GM18858 (cell line): ENCODE data around the gene CDC42EP1.
"Not testable (repeated sequence)": the region's sequence is repeated elsewhere in the genome, so short reads cannot be mapped to it uniquely, and the experiment has no call there.

Experiments used
- ATAC-seq: cut with Tn5 transposase; IDR thresholded peaks from one replicate; pipeline ENCODE4 v1.9.1; 2021; ENCODE audit not compliant: unreplicated experiment

Gene CDC42EP1

GRCh38 chr22:37575490-37576003, 15.3 kb downstream of the CDC42EP1 start:
- ATAC-seq = no peak

DNA sequence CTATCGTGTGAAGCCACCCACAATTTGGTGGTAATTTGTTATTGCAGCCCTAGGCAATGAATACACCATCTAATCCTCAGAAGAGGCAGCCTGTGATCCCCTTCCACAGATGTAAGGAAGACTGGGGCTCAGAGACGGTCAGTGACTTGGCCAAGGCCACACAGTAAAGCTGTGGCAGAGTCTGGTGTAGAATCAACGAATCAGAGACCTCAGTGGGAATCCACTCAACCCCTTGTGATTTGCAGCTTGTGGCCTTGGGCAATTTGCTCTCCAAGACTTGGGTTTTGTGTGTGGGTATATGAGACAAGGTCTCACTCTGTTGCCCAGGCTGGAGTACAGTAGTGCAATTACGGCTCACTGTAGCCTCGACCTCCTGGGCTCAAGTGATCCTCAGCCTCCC, 17.7 kb downstream of the CDC42EP1 start:
- ATAC-seq = no peak

GRCh38 chr22:37581504-37581903, 21.2 kb downstream of the CDC42EP1 start:
- ATAC-seq = no peak

- no peak for ATAC-seq
Measured at GRCh38 chr22:37582526-37582925, 22.2 kb downstream of the CDC42EP1 start.

- no peak for ATAC-seq
Measured at GRCh38 chr22:37588546-37589215, 28.4 kb downstream of the CDC42EP1 start.

DNA sequence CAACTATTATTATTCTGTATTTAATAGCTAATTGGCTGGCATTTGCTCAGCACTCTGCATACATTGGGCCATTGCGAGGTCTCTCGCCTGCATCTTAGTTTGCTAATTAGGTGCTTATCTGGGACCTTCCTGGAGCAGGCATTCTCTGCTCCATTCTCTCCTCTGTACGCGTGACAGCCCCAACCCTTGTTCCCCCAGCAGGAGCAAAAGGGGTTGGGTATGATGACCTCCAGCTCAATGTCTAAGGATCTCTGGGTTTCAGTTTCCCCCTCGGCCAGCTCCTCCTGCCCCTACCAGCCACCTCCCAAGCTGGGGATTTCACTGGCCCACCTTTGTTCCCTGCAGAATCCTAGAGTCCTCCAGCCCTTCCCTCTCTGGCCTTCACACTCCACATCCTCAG, 29.4 kb downstream of the CDC42EP1 start:
- ATAC-seq = no peak

GRCh38 chr22:37591081-37591480, 30.8 kb downstream of the CDC42EP1 start:
- ATAC-seq = not testable (repeated sequence)

DNA sequence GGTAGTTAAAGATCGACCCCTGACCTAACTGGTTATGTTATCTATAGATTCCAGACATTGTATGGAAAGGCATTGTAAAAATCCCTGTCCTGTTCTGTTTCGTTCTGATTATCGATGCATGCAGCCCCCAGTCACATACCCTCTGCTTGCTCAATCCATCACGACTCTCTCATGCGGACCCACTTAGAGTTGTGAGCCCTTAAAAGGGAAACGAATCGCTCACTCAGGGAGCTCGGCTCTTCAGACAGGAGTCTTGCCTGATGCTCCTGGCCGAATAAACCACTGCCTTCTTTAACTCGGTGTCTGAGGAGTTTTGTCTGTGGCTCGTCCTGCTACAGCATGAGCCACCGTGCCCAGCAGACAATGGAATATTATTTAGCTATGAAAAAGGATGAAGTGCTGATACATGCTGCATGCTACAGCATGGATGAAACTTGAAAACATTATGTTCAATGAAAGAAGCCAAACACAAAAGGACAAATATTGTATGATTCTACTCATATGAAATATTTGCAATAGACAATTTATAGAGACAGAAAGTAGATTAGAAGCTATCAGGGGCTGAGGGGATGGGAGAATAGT, 31.6 kb downstream of the CDC42EP1 start:
- ATAC-seq = no peak

GRCh38 chr22:37594237-37594636, 34.0 kb downstream of the CDC42EP1 start:
- ATAC-seq = no peak

GRCh38 chr22:37599153-37599552, 38.9 kb downstream of the CDC42EP1 start:
- ATAC-seq = no peak

DNA sequence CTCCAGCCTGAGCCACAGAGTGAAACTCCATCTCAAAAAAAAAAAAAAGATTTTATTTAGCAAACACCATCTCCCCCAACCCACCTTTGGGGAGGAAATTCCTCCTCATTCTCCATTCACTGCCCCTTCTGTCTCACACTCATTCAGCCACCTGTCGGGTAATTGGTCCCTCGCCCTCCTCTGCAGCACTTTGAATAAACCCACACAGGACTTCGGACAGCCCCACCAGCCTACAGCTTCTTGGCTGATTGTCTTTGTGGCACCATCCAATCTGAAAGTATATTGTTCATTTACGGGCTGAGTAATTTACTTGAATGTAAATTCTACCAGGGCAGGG, 40.9 kb downstream of the CDC42EP1 start:
- ATAC-seq = no peak

DNA sequence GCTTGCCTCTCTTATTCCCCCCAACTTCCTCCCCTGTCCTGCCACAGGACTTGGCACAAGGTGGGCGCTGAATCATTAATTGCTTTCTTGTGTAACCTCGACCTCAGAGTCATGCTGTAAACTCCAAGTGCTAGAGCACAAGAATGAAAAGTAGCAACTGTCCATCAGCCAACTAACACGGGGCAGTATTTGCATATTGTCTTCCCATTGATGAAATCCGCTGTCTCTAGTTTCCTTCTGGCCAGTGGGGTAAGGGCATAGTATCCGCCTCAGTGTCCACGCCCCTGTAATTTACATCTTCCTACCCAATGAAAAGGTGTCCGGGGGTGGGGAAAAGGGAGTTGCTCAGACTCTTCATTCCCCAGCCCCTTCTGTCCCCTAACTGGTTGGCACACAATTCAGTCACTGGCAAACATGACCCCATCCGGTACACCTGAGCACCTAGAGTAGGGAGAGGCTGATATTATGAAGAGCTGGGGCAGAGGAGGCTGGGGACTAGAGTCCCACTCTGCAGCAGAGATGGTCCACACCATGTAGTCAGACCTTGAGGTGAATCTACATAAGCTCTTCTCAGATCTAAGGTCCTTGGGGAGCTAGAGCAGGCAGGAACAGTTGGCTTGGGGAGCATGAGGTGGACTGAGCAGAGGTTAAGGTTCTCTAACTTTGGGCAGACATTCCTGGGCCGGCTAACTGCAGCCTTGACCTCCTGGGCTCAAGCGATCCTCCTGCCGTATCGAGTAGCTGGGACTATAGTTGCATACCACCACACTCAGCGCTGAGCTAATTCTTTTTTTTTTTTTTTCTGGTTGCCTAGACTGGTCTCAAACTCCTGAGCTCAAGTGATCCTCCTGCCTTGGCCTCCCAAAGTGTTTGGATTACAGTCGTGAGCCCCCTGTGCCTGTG, 41.5 kb downstream of the CDC42EP1 start:
- no peak for ATAC-seq

- ATAC-seq = not testable (repeated sequence)
Measured at GRCh38 chr22:37602546-37603277, 42.4 kb downstream of the CDC42EP1 start.

DNA sequence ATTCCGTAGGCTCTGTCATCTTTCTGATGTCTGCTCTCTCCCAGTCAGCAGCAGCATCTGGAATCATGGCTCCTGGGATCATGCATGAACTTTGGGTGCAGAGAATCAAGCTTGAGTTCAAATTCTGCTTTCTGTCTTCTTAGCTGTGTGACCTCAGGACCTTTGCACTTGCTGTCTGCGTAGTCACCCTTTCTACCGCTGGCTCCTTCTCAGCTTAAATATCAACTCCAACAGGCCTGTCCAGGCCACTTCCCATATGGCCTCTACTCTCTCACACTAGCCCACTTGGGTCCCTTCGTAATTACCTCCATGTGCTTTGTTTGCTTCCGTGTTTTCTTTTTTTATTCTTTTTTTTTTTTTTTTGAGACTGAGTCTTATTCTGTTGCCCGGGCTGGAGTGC, 43.8 kb downstream of the CDC42EP1 start:
- no peak for ATAC-seq

DNA sequence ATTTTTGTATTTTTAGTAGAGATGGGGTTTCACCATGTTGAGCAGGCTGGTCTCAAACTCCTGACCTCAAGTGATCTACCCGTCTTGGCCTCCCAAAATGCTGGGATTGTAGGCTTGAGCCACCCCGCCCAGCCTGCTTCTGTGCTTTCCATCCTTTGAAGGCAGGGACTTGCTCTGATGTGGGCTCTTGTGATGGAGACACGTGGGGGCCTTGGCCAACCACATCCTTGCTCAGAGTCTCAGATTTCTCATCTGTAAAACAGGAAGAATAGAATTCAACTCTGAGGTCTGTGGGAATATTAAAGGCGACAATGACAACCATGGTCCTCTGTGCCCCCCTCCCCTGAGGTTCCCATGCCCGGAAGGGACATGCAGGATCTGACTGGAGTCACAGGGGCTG, 44.6 kb downstream of the CDC42EP1 start:
- no peak for ATAC-seq

DNA sequence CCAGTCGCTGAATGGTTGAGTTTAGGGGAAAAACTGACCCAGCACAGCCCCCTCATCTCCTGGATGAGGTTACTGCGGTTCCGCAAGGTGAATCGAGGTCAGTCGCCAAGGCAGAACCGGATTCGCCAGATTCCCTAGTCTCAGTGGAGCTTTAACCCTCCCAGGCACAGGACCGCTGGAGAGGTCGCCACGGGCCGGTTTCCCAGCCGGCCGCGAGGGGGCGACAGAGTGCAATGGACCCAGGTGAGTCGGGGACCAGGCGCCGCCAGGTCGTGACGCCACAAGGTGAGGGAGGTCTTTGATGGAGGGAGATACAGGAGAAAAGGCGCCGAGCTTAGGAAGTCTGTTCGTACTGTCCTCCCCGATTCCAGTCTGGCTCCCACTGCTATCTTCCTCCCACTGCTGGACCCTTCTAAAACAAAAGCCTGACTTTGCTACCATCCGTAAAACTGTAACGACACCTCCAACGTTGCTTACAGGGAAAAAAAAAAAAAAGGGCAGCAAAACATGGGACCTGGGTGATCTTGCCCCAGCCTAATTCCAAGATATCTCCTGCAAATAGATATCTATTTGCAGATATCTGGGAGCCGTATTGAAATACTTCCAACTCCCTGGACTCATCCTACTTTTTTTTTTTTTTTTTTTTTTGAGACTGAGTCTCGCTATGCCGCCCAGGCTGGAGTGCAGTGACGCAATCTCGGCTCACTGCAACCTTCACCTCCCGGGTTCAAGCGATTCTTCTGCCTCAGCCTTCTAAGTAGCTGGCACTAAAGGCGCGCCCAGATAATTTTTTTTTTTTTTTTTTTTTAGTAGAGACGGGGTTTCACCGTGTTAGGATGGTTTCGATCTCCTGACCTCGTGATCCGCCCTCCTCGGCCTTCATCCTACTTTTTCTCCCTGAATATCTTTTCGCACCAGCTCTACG, 47.0 kb downstream of the CDC42EP1 start:
- no peak for ATAC-seq

DNA sequence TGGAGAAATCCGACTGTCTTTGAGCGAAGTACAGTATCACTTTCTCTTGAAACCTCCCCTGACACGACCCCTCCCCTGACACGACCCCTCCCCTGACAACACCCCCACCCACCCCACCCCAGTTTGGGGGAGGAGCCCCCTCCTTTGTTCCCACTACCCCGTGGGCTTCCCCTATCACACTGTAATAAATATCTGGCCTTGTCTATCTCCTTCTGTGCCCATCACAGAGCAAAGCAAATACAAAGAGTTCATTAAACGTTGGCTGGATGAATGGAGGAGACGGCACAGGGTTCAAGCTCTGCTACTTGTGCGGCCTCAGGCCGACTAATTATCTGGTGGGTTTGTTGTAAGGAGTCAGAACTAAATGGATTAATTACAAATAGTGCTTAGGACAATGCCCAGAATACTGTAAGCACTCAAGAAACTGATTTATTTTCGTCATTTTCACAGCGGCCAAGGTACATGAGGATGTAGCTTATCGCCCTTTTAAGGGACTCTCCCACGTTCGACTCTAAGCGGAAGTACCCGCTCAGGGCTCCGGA, 47.7 kb downstream of the CDC42EP1 start:
- ATAC-seq = no peak

GRCh38 chr22:37608477-37609239, 48.4 kb downstream of the CDC42EP1 start, which contains the start of gene GGA1:
Gene GGA1 (plus strand): TSS chr22:37608834. CDS start chr22:37608861, 27 bp downstream.
- peak; percentile 51 for ATAC-seq
